ENCODE results near the gene NXPH2.

The NXPH2 gene

DNA sequence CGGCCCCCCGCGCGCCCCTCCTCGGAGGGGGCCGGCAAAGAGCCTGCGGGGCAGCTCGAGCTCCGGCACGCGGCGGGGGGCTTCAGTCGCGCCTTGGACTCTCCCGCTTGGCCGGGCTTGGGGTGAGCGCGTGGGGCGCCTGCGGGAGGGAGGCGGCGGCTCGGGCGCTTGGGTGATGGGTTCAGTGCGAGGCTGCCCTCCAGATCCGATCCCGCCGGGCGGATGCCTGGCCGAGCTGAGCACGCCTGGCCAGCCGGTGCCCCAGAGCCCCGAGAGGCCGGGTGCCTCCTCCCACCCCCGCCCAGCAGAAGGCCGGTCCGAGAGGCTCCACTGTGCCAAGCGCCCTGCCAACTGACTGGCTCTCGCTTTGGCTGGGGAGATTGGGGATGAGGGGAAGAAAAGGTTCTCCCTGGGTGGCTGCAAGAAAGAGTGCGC lies 273 bp upstream of the NXPH2 start:
- no peak overlapping the region for H3K4me3 ChIP-seq (ENCODE audit: low read depth, low read length)
- DNase-seq (ENCODE audit: low read depth, low spot score) = no peak
- TF ChIP-seq, protein P1, sequence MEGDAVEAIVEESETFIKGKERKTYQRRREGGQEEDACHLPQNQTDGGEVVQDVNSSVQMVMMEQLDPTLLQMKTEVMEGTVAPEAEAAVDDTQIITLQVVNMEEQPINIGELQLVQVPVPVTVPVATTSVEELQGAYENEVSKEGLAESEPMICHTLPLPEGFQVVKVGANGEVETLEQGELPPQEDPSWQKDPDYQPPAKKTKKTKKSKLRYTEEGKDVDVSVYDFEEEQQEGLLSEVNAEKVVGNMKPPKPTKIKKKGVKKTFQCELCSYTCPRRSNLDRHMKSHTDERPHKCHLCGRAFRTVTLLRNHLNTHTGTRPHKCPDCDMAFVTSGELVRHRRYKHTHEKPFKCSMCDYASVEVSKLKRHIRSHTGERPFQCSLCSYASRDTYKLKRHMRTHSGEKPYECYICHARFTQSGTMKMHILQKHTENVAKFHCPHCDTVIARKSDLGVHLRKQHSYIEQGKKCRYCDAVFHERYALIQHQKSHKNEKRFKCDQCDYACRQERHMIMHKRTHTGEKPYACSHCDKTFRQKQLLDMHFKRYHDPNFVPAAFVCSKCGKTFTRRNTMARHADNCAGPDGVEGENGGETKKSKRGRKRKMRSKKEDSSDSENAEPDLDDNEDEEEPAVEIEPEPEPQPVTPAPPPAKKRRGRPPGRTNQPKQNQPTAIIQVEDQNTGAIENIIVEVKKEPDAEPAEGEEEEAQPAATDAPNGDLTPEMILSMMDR (IDR thresholded peaks at IDR 0.05; ENCODE audit: insufficient read depth, low read length, missing control alignments) = no peak
- POLR2A ChIA-PET = no interaction called here
- CTCF ChIA-PET = no interaction called here

DNA sequence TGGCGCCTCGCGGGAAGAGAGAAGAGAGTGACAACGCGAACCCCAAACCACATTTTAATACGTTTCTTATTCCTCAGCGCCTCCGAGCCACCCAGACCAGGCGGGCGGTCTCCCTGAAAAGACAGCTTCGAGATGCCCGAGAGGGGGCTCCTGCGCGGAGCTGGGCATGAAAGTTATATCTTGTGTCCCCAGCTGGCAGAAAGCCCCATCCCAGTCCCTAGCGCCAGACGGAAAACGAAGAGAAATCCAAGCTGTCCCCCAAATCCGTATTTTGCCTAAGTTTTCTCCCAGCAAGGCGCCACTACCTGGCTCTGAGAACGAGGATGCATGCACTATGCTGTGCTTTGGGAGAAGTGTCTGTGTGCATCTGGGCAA lies 797 bp downstream of the NXPH2 start:
- DNase-seq (ENCODE audit: low read depth, low spot score) = no peak
- ChIA-PET CTCF (no interaction called here), POLR2A (no interaction called here)
- H3K4me3 ChIP-seq (ENCODE audit: low read depth, low read length) = no peak overlapping the region
- TF ChIP-seq, protein P1 (IDR thresholded peaks at IDR 0.05; ENCODE audit: insufficient read depth, low read length, missing control alignments) = no peak

DNA sequence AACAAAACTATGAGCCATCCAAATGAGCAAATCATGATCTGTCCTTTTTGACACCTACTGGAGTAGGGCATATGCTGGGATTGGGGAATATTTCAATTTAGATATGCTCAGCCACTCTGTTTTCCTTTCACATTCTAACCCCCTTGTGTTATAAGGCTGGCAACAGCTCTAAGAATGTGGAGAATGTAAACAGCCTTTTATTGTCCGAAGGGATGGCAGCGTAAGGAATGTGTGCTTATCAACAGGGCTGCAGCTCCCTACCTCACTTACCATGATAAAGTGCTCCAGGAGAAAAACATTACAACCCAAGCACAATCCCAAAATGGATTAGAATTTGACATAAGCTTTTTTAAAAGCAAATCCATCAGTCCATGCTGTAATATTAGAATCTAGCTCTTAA lies 2.2 kb downstream of the NXPH2 start:
- DNase-seq (ENCODE audit: low read depth, low spot score) = no peak
- POLR2A ChIA-PET = no interaction called here
- CTCF ChIA-PET = interaction anchor here (1.4 kb wide), 1 partner anchor 9 kb away, joined by 7 read pairs; no protein-coding TSS in a partner anchor
- TF ChIP-seq, protein P1 (IDR thresholded peaks at IDR 0.05; ENCODE audit: insufficient read depth, low read length, missing control alignments) = no peak
- H3K4me3 ChIP-seq (ENCODE audit: low read depth, low read length) = no peak overlapping the region

DNA sequence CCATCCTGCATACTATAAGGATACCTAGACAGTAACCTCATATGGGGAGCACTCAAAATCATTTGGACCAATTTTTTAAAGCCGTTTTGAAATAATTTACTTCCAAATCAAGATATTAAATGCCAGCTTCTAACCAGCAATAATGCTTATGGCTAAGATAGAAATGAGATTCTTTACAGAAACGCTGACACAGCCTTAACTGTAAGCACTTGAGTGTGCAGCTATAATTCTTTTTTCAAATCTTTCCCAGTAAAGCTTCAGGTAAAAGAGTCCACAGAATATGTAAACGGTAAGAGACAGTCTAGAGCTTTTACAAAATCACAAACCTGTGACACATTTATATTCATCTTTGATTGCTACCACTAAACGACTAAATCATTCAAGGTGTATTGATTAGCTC lies 4.5 kb downstream of the NXPH2 start:
- ChIA-PET CTCF (interaction anchor here (0.9 kb wide), 1 partner anchor 11 kb away, joined by 4 read pairs; no protein-coding TSS in a partner anchor), POLR2A (no interaction called here)

DNA sequence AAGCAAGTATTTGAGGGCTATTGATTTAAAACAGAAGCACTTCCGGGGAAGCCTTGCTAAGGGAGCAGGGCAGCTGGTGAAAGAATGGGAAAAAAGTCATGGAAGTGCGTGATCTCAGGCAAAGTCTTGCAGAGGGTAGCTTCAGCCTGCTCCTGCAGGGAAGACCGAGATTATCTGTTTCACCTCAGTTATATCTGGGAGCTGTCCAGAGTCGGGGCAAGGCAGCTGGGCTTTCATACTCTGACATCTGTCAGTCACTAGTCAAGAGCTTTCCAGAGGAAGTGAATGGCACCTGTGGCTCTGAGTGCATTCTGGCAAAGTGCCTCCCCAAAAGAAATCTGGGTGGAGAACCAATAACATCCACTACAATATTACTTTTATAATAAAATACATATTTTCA lies 8.7 kb downstream of the NXPH2 start:
- ChIA-PET CTCF (no interaction called here), POLR2A (no interaction called here)
- no peak for DNase-seq (ENCODE audit: low read depth, low spot score)
- no peak overlapping the region for H3K4me3 ChIP-seq (ENCODE audit: low read depth, low read length)
- TF ChIP-seq, protein P1 (IDR thresholded peaks at IDR 0.05; ENCODE audit: insufficient read depth, low read length, missing control alignments) = no peak

More for the DNA sequence above, 4.5 kb downstream of the NXPH2 start:
- no peak overlapping the region for H3K4me3 ChIP-seq (ENCODE audit: low read depth, low read length)
- TF ChIP-seq, protein P1 (IDR thresholded peaks at IDR 0.05; ENCODE audit: insufficient read depth, low read length, missing control alignments) = no peak
- DNase-seq (ENCODE audit: low read depth, low spot score) = no peak

DNA sequence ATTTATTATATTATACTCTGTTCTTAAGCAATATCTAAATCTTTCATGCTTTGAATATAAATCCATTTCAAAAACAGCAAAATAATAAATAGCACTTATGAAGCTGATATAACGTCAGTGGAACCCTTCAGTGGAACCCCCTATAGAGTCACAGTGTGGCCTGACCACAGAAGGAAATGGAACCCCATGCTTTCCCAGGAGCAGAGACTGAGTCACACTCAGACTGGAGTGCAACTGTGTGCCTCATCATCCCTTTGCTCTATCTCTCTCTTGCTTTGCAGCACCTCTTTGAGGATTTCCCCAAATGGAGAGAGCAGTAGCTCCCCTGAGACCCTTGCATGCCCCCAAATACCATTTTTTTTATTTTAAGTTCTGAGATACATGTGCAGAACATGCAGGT lies 13.1 kb downstream of the NXPH2 start:
- TF ChIP-seq, protein P1 (IDR thresholded peaks at IDR 0.05; ENCODE audit: insufficient read depth, low read length, missing control alignments) = no peak
- no peak for DNase-seq (ENCODE audit: low read depth, low spot score)
- no peak overlapping the region for H3K4me3 ChIP-seq (ENCODE audit: low read depth, low read length)
- POLR2A ChIA-PET = no interaction called here
- CTCF ChIA-PET = interaction anchor here (1.8 kb wide), 1 partner anchor 19 kb away, joined by 5 read pairs; no protein-coding TSS in a partner anchor

All from AG04449 (cell line).